HG03520 (cell line): ENCODE data around the gene CEP55.

Experiments
- ATAC-seq: cut with Tn5 transposase; IDR thresholded peaks from one replicate; pipeline ENCODE4 v1.9.1; 2021; ENCODE audit warnings: mild to moderate bottlenecking, moderate library complexity; ENCODE audit not compliant: unreplicated experiment

CEP55 gene

GRCh38 chr10:93559490-93559889, 63.1 kb downstream of the CEP55 start:
- no peak for ATAC-seq

DNA sequence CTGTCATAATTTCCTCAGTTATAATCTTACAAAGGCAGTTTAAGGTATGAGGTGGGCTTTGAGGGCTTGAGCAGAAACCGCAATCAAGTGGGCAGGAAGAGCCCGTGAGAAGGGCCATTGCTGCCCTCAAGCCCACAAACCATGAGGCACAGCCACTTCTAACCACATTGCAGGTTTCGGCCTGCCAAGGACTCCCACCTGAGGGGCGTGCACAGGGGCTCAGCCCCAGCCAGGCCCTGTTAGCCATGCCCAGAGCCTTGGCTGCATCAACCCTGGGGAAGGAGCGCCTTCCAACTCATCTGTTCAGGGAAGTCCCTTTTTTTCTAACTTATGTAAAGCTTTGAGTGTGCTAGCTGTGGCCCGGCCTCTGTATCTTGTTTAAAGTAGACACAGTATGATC, 64.1 kb downstream of the CEP55 start:
- ATAC-seq: no peak

GRCh38 chr10:93565446-93565845, 69.0 kb downstream of the CEP55 start:
- ATAC-seq: no peak

GRCh38 chr10:93566435-93567276, 70.2 kb downstream of the CEP55 start, which contains the start of gene FFAR4:
Gene FFAR4, plus strand, starts transcription at chr10:93566665. Its CDS starts 56 bp downstream, at chr10:93566721.
- ATAC-seq: no peak

GRCh38 chr10:93567277-93568104, 71.1 kb downstream of the CEP55 start:
- ATAC-seq: no peak

DNA sequence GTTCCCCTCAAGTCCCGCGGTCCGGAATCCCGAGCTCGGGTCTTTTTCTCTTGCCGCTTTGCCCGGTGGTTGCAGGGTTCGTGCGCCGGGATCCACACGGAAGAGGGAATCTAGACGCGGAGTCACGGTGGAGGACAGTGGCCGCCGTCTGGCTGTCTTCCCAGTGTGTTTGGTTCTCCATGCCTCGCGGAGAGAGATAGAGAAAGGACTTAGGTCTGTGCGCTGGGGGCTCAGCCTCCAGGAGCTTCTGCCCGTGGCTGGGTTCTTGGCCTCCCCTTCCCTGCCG, 71.6 kb downstream of the CEP55 start:
- no peak for ATAC-seq

DNA sequence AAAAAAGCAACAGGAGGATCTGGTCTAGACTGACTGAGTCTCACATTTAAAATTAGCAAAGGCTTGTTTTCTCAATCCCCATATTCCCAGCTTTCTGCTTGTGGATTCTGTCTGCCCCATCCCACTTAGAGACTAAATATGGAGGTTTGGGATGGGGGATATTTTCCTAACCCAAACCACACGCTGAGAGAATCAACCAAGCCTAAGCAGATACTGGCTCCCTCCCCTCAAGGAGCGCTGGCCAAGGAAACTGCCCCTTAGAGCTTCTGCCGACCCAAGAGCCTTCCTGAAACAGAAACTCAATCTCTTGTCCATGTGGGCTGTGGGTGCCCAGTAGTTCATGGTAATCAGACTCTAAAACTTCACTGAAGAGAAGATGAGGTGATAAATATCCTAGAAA, 74.0 kb downstream of the CEP55 start:
- no peak for ATAC-seq

DNA sequence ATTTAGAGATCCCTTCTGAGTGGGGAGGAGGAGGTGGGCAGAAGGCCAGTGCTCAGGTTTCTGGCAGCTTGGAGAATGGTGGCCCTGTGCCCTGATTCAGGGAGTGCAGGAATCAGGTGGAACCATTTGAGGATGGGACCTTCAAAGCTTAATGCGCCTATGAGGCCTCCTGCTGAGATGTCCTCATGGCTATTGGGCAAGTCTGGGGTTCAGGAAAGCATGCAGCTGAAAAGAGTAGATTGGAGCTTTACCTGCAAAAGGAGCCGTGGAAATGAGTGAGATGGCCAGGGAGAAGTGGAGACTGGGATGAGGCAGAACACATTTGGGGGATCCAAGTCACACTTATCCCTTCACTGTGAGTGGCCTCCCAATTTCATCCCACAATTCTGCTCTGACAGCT, 76.2 kb downstream of the CEP55 start:
- ATAC-seq: no peak

GRCh38 chr10:93573051-93573909, 76.9 kb downstream of the CEP55 start:
- ATAC-seq: no peak

DNA sequence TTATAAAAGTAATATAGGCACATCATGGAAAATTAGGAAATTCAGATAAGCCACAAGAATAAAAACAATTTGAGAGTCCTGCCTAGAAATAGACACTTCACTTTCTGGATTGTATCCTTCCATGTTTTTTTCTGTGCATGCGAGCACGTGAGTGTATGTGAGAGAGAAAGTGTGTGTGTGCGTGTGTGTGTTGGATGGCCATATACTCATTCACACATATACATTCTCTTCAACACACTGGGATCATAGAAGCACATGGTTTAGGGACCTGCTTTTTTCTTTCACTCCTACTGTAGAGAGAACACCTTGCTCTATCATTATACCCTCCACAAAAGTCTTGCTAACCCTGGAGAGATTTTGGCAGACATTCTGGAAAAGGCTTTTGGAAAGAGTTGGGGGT, 77.5 kb downstream of the CEP55 start:
- ATAC-seq: no peak

GRCh38 chr10:93576888-93577287, 80.5 kb downstream of the CEP55 start:
- ATAC-seq: no peak

- ATAC-seq: no peak
Observed at GRCh38 chr10:93577565-93577964, 81.2 kb downstream of the CEP55 start.
